ENCODE measurements around the gene IMMT.

Gene IMMT

DNA sequence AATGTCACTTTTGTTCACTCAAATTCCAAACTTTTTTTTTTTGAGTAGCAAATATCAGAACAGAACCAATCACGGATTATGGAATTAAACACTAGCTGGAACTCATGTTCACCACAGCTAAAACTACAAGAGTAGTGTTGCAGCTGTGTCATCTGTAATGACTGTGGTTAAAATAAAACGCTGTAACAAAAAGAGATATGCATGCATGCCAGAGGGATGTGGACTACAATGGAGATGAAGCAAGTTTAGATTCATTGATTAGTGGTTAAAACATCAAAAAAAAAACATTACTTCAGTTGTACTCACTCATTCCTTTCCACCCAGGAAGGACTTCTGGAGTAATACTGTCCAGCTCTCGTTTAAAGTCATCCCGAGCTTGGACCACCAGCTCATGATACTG, 37.0 kb downstream of the IMMT start:
- peaks cover 2% of the 10 kb centered on the region for H3K4me1 Mint-ChIP-seq (ENCODE audit: low read depth)
- no peak overlapping the region for H3K4me3 Mint-ChIP-seq
- peaks cover 35% of the 10 kb centered on the region for H3K36me3 Mint-ChIP-seq (ENCODE audit: low read depth)
- H3K9me3 Mint-ChIP-seq, result no peaks in the 10 kb centered on the region
- no peak overlapping the region for H3K27ac Mint-ChIP-seq
- no peaks in the 10 kb centered on the region for H3K27me3 Mint-ChIP-seq (ENCODE audit: low read depth)

DNA sequence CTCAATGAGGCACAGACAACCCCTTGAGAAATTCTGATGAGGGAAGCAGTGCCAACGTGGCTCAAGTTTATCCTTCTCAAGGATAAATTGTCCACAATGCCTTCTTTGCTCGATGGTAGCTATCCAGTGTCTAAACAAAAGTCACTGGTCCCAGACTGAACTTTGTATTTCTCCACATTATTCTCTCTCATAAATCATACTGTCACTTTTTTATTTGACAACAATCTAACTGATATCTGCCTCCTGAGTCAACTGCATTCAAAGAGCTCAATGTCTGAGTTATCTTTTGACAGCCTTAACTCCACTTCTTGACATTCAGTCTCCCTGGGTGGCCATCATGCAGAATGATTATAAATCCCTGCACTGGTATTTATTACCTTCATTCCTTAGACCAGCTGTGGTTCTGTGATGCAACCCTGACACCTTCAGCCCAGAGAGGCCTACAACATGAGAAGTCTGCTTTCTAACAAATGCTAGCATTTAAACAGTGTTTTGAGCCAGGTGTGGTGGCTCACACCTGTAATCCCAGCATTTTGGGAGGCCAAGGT, 38.2 kb downstream of the IMMT start:
- H3K9me3 Mint-ChIP-seq, result no peaks in the 10 kb centered on the region
- H3K4me3 Mint-ChIP-seq, result no peak overlapping the region
- peaks cover 2% of the 10 kb centered on the region for H3K4me1 Mint-ChIP-seq (ENCODE audit: low read depth)
- H3K36me3 Mint-ChIP-seq (ENCODE audit: low read depth), result peaks cover 36% of the 10 kb centered on the region
- no peaks in the 10 kb centered on the region for H3K27me3 Mint-ChIP-seq (ENCODE audit: low read depth)
- no peak overlapping the region for H3K27ac Mint-ChIP-seq

DNA sequence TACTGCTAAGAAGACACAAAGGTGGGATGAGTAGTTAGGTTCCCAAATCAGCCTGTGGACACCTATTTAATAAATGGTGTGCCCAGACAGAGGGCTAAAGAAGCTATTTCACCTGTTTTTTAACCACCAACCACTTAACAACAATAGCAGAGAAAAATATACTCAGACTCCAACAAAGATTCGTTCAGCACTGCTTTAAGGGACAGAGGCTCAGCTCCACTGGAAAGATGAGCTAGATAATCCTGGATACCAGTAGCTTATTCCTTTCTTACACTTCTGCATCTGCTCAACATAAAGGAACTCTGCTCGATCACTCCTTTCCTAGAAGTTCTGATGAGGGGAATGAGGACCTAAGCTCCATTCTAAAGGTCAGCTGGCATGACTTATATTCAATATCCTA, 44.8 kb downstream of the IMMT start:
- H3K4me1 Mint-ChIP-seq (ENCODE audit: low read depth), result peaks cover 4% of the 10 kb centered on the region
- H3K4me3 Mint-ChIP-seq, result no peak overlapping the region
- no peaks in the 10 kb centered on the region for H3K9me3 Mint-ChIP-seq
- H3K27ac Mint-ChIP-seq, result no peak overlapping the region
- peaks cover 50% of the 10 kb centered on the region for H3K36me3 Mint-ChIP-seq (ENCODE audit: low read depth)
- no peaks in the 10 kb centered on the region for H3K27me3 Mint-ChIP-seq (ENCODE audit: low read depth)

DNA sequence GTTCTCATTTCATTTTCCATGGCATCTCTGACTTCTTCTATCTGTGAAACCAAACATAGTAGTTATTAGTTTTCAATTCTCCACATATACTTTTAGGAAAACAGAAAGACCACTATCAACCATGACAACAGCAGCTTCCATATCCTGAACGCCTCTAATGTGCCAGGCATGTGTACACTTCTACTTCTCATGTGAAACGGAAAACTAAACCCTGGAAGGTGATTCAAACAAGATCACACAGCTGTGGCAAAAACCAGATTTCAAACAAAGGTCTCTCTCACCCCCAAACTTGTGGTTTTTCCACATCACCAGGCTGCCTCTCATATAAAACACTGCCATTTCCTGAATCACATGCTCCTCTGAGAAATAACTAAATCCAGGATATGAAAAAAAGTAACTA, 47.5 kb downstream of the IMMT start:
- Mint-ChIP-seq H3K4me1 (ENCODE audit: low read depth) (peaks cover 7% of the 10 kb centered on the region), H3K36me3 (ENCODE audit: low read depth) (peaks cover 61% of the 10 kb centered on the region), H3K27me3 (ENCODE audit: low read depth) (no peaks in the 10 kb centered on the region), H3K4me3 (no peak overlapping the region), H3K27ac (no peak overlapping the region), H3K9me3 (no peaks in the 10 kb centered on the region)

DNA sequence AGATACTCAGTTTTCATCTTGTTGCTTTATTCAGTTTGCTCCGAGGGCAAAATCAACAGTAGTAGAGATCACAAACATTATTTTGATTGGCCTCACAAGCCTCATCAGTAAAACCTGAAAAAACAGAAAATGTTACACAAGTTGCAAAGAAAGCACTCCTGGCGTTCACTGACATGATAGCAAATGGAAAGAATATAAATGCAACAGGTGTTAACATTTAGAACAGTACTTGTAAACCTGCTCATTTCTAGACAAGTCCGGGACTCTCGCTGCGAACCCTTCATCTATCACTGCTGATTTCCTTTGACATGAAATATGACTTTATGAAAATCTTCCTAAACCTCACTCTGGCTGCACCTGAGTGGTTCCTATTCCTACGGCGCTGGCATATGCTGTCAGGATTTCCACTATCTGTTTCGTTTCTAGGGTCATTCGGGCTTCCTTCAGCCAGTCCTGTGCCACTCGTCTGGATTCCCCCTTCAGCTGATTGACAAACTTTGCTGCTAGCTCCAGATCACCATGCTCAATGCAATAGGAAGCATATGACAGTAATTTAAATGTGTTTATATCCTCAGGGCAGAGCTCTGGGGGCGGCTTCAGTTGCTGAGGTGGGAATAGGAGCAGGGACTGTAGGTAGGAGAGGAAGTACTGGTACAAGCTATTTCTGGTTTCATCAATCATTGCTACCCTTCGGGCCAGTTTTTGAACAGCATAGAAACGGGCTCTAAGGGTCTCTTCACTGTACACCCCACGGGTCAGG, 51.2 kb downstream of the IMMT start:
- Mint-ChIP-seq H3K27me3 (ENCODE audit: low read depth) (no peaks in the 10 kb centered on the region), H3K9me3 (no peaks in the 10 kb centered on the region), H3K27ac (peak overlapping the region; percentile 19), H3K4me3 (no peak overlapping the region), H3K36me3 (ENCODE audit: low read depth) (peaks cover 55% of the 10 kb centered on the region), H3K4me1 (ENCODE audit: low read depth) (peaks cover 6% of the 10 kb centered on the region)

DNA sequence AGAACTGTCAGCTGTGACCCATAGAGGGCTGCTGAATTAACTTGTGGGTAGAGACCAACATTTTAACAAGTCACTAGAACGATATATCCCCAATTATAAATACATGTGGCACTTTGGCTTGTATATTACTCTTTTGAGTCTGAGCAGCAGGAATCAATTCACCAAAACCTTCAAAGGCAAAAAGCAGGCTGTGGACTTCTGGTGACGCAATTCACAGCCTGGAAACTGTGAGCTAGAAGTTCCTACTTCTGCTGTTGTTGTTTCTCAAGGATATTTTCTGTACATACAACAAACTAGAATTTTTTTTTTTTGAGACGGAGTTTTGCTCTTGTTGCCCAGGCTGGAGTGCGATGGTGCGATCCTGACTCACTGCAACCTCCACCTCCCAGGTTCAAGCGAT, 52.0 kb downstream of the IMMT start:
- H3K27me3 Mint-ChIP-seq (ENCODE audit: low read depth), result no peaks in the 10 kb centered on the region
- no peaks in the 10 kb centered on the region for H3K9me3 Mint-ChIP-seq
- H3K4me1 Mint-ChIP-seq (ENCODE audit: low read depth), result peaks cover 5% of the 10 kb centered on the region
- no peak overlapping the region for H3K4me3 Mint-ChIP-seq
- H3K27ac Mint-ChIP-seq, result no peak overlapping the region
- peaks cover 53% of the 10 kb centered on the region for H3K36me3 Mint-ChIP-seq (ENCODE audit: low read depth)

DNA sequence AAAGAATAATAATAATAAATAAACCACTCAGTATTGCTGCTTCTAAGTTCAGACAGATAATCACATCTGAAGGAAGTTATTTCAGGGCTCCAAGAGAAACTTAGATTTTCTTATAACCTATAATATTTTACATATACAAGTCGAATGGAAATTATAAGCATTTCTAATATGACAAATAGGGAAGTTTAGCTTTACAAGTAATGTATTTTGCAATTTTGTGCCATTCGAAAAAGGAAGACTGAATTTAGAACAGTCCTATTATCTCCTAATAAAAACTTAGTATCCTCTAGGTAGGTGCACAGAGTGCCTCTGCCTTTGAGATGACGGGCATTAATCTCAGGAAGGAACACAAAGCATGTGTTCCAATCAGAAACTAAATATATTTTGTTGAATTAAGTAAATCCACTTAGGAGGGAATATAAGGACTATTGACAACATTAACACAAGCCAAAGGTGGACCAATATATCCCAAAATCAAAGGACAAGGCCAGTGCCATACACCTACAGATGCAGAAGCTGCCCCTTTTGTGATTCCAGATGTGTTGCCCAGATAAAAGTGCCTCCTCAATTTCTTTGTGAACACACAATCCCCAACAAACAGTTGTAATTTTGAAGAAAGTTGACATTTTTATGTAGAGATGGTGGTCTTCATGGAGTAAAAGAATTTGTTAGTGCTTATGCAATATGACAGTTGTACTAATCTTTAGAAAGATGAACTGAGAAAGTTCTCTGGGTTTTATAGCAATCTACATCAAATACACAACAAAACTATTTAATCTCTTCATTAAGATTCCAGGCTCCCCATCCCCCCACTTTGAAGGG, 52.6 kb downstream of the IMMT start:
- Mint-ChIP-seq H3K4me3 (no peak overlapping the region), H3K36me3 (ENCODE audit: low read depth) (peaks cover 54% of the 10 kb centered on the region), H3K27me3 (ENCODE audit: low read depth) (no peaks in the 10 kb centered on the region), H3K27ac (no peak overlapping the region), H3K9me3 (no peaks in the 10 kb centered on the region), H3K4me1 (ENCODE audit: low read depth) (peaks cover 5% of the 10 kb centered on the region)

DNA sequence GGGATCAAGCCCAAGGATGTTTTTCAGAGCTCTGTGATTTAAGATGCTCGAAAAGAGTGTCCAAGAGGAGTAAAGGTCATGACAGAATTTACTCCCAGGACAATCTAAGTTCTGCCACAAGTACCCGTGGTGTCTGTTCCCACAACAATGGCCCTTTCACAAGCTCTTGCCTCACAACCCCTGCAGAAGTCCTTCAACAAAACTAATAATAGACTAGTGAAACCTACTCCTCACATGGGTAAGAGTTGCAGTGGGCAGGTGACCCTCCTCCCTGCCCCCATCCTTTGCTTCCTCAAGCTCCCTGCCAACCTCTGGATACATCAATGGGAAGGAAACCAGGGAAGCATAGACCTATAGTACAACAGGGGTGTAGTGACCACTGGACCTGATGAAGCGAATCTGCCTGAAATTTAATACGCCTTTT, 54.3 kb downstream of the IMMT start:
- Mint-ChIP-seq H3K36me3 (ENCODE audit: low read depth) (peaks cover 58% of the 10 kb centered on the region), H3K9me3 (no peaks in the 10 kb centered on the region), H3K4me3 (no peak overlapping the region), H3K27me3 (ENCODE audit: low read depth) (no peaks in the 10 kb centered on the region), H3K4me1 (ENCODE audit: low read depth) (peaks cover 5% of the 10 kb centered on the region), H3K27ac (no peak overlapping the region)

DNA sequence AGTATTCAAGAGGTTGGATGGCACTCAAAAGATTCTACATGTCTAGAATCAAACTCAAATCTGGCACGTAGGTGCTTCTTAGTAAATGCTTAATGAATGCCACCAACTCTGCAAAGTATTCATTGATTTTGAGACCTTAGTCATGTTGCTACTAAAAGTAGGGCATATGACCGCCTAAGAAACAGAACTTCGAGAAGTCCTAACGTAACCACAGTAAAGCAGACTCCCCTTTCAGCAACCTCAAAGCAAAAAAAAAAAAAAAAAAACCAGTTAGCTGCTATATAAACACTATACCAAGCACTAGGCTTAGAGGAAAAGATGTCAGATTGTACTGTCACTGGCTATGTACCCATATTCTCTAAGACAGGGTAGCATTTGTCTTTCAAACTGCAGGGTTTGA, 55.3 kb downstream of the IMMT start:
- peaks cover 65% of the 10 kb centered on the region for H3K36me3 Mint-ChIP-seq (ENCODE audit: low read depth)
- no peaks in the 10 kb centered on the region for H3K27me3 Mint-ChIP-seq (ENCODE audit: low read depth)
- peaks cover 5% of the 10 kb centered on the region for H3K4me1 Mint-ChIP-seq (ENCODE audit: low read depth)
- no peak overlapping the region for H3K27ac Mint-ChIP-seq
- no peak overlapping the region for H3K4me3 Mint-ChIP-seq
- H3K9me3 Mint-ChIP-seq, result no peaks in the 10 kb centered on the region

DNA sequence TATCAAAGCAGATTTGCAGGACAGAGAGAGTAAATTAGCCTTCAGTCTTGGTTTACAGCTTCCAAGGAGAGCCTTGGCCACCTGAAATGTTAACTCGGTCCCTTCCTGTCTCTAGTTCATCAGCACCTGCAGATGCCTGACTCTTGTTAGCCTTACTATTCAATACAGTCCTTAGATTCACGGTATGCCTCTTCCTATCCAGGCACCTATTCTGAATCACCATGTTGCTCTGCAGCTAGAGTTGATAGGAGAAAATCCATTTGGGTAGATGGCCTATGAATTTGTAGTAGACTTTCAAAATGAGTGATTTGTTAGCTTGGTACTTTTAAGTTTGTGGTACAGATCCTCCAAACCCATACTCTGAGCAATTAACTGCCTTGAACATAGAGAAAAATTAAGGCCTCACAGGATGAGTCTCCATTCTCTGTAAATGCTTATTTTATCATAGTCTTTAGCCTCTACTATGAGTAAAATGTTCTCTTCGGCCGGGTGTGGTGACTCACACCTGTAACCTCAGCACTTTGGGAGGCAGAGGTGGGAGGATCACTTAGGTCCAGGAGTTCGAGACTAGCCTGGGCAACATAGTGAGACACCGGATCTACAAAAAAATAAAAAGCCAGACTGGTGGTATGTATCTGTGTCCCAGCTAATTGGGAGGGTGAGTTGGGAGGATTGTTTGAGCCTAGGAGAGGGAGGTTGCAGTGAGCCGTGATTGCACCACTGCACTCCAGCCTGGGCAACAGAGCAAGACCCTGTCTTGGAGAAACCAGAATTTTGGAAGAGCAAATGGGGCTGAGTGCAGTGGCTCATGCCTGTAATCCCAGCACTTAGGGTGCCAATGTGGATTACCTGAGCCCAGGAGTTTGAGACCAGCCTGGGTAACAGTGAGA, 56.3 kb downstream of the IMMT start:
- no peak overlapping the region for H3K4me3 Mint-ChIP-seq
- peaks cover 2% of the 10 kb centered on the region for H3K4me1 Mint-ChIP-seq (ENCODE audit: low read depth)
- H3K27me3 Mint-ChIP-seq (ENCODE audit: low read depth), result no peaks in the 10 kb centered on the region
- H3K9me3 Mint-ChIP-seq, result no peaks in the 10 kb centered on the region
- H3K27ac Mint-ChIP-seq, result no peak overlapping the region
- H3K36me3 Mint-ChIP-seq (ENCODE audit: low read depth), result peaks cover 65% of the 10 kb centered on the region

DNA sequence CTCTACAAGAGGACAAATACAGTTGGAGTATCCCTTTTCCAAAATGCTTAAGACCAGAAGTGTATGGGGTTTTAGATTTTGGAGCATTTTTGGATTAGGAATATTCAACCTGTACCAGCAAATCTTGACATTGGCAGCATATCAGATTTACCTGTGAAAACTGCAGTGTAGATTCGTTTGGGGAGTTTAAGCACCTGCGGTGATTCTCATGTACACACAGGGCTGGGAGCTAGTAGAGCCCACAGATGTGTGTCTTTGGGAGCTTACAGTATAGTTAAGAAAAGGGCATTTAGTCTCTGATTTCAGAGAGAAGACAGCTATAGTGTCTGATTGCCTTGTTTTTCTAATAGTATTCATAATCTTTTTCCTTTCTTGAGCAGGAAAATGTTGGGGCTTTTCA, 59.1 kb downstream of the IMMT start:
- Mint-ChIP-seq H3K36me3 (ENCODE audit: low read depth) (peaks cover 70% of the 10 kb centered on the region), H3K4me1 (ENCODE audit: low read depth) (peaks cover 2% of the 10 kb centered on the region), H3K9me3 (no peaks in the 10 kb centered on the region), H3K27me3 (ENCODE audit: low read depth) (no peaks in the 10 kb centered on the region), H3K4me3 (no peak overlapping the region), H3K27ac (no peak overlapping the region)

DNA sequence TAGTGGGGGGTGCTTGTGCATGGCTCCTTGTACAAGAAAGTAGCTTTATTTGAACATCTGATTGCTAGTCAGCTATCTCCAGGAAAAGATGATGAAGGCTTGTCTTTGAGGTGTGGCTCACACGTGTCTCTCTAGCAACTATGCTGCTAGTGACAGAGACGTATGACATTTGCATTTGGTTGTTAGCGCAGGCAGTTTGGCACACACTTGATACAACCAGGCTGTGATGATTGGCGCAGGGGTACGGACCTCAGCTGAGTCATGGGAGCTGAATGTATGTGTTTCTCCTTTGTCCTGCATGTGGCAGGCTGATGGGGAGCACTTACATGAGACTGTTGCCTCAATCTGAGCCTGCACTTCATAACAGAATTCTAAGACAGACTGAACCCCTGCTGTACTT, 59.6 kb downstream of the IMMT start:
- peaks cover 71% of the 10 kb centered on the region for H3K36me3 Mint-ChIP-seq (ENCODE audit: low read depth)
- no peak overlapping the region for H3K27ac Mint-ChIP-seq

DNA sequence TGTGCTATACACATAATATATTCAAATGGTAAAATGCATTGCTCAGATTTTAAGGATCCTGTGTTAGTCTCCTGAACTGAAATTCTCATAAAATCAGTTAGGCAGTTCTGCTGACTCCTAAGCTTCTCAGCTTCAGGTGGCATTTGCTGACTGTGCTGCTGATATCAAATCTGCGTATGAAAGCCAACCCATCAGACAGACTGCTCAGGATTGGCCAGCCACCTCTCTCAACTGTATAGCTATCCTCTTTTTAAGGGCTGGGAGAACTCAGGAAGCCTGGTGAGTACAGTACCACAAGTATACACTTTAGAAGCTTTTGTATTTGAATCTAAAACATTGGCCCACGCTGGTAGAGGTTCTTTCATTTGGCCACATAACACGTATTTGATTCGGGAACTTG, 60.6 kb downstream of the IMMT start:
- H3K9me3 Mint-ChIP-seq, result no peaks in the 10 kb centered on the region
- no peak overlapping the region for H3K4me3 Mint-ChIP-seq
- H3K4me1 Mint-ChIP-seq (ENCODE audit: low read depth), result peaks cover 2% of the 10 kb centered on the region
- peaks cover 71% of the 10 kb centered on the region for H3K36me3 Mint-ChIP-seq (ENCODE audit: low read depth)
- H3K27me3 Mint-ChIP-seq (ENCODE audit: low read depth), result no peaks in the 10 kb centered on the region
- H3K27ac Mint-ChIP-seq, result no peak overlapping the region

More for the DNA sequence above, 59.6 kb downstream of the IMMT start:
- H3K27me3 Mint-ChIP-seq (ENCODE audit: low read depth), result no peaks in the 10 kb centered on the region
- no peak overlapping the region for H3K4me3 Mint-ChIP-seq
- peaks cover 2% of the 10 kb centered on the region for H3K4me1 Mint-ChIP-seq (ENCODE audit: low read depth)
- no peaks in the 10 kb centered on the region for H3K9me3 Mint-ChIP-seq

DNA sequence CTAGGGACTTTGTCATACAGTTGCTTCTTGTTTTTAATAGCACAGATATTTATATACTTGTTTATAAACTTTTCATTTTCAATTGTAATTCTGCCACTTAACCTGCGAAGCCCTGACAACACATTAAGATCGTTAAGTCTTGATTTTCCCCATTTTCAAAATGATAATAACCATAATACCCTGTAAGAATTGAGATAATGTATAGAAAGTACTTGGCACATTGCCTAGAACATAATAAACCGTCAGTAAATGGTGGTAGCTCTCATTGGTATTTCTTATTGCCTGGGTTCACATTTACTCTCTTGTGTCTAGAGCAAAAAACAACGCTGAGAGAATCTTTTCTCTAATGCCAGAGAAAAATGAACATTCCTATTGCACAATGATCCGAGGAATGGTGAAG, 70.6 kb downstream of the IMMT start:
- Mint-ChIP-seq H3K9me3 (no peaks in the 10 kb centered on the region), H3K36me3 (ENCODE audit: low read depth) (peaks cover 61% of the 10 kb centered on the region), H3K4me1 (ENCODE audit: low read depth) (no peaks in the 10 kb centered on the region), H3K27me3 (ENCODE audit: low read depth) (no peaks in the 10 kb centered on the region), H3K27ac (no peak overlapping the region), H3K4me3 (no peak overlapping the region)
